Pancreas (tissue), 10 donors: ENCODE measurements around the gene TSKS. TPM values are rescaled to one million over a fixed set of nuclear protein-coding genes. Genes with fewer than 3 reads are reported as not detected.

Source experiments
- ATAC-seq, 4 donors: fragments of 200-7000 bp; cut with Tn5 transposase; one replicate each; pipeline versions ENCODE4 v1.8.0 to v1.9.1; 2020; ENCODE audit warnings: mild to moderate bottlenecking in 4 of 4, moderate library complexity in 4 of 4
- DNase-seq, 6 donors: peaks; one replicate each; pipeline ENCODE4 v3.0.0-alpha.2; 2020
- FAIRE-seq: peaks from 2 replicates; lab custom pipeline; 2012; peaks lifted over from hg19 to GRCh38; lab: Jason Lieb, UNC
- H3K27ac ChIP-seq, 4 donors: fragments of 200-600 bp; sonication (generic); 1 replicate in 3 of 4; 2 replicates in 1 of 4; pipeline versions ENCODE4 v1.5.0 to v1.8.0; 2020
- H3K27me3 ChIP-seq, 4 donors: fragments of 200-600 bp; one replicate each; pipeline ENCODE4 v1.8.0; 2021
- H3K36me3 ChIP-seq, 3 donors: fragments of 200-600 bp; sonication (generic) in 1 of 3; one replicate each; pipeline versions ENCODE4 v1.5.0 to v1.8.0; 2020 to 2021
- H3K4me1 ChIP-seq, 3 donors: fragments of 200-600 bp; one replicate each; pipeline ENCODE4 v1.8.0; 2021
- H3K4me3 ChIP-seq, 4 donors: fragments of 200-600 bp; sonication (generic) in 2 of 4; one replicate each; pipeline versions ENCODE4 v1.5.0 to v1.8.0; 2020 to 2021
- H3K9me3 ChIP-seq, 4 donors: fragments of 200-600 bp; one replicate each; pipeline ENCODE4 v1.8.0; 2021
- CTCF ChIP-seq, 4 donors: fragments of 200-600 bp; sonication (generic) in 3 of 4; IDR thresholded peaks; one replicate each; pipeline versions ENCODE4 v1.5.0 to v1.8.0; 2021; ENCODE audit warnings: antibody characterized with exemption in 4 of 4
- WGBS, 2 donors: extraction: QIAGEN DNeasy Blood & Tissue Kit; methylation state at CpG; one replicate each; pipeline ENCODE4 v1.1.7; 2013; 5-methylcytosine and 5-hydroxymethylcytosine counted together
- intact Hi-C, 3 donors: fragments of 100-400 bp; cut with DNase I; formaldehyde crosslinking; loops; one replicate each; pipeline versions ENCODE4 v1.11.1 to v1.14.2; 2022
- polyA plus RNA-seq, 2 donors: library from polyadenylated mRNA; stranded (reverse); fragments of 200-250 nt; gene quantifications; one replicate each; pipeline ENCODE4 v1.2.3, GENCODE V29; 2013
- total RNA-seq, 6 donors: library from RNA; stranded (reverse); fragmentation: NEBNext Ultra II Directional in 4 of 6; extraction: Animal tissue kit (Norgen Biotek cat#: 25700) in 4 of 6; gene quantifications; one replicate each; pipeline versions ENCODE4 v1.2.1 to v1.2.4, GENCODE V29; 2021 to 2023
- donor health status: healthy with polysubstance abuse.
- donor health status: DM: no; HTN: no; CAD: no; lungs with moderate emphysema.
- donor health status: DM: no; HTN: no; CAD: no.
- donor health status: control.
- donor health status: control.
- donor health status: Bipolar disorder and iron deficiency.
- donor health status: DM: yes; HTN: yes; CAD: no.
- donor health status: DM: no; HTN: no; CAD: no.
- donor health status: DM: no; HTN: no; CAD: no.
- donor health status: DM: yes; HTN: yes; CAD: no.

TSKS gene
- total and polyA plus RNA-seq, 8 donors: 0.08 to 0.76 (median 0.34) TPM; not detected in 3

GRCh38 chr19:49718511-49718910 lies 44.6 kb downstream of the TSKS start:
- H3K9me3 ChIP-seq: no peaks in the 10 kb centered on the region
- DNase-seq (no peak), ATAC-seq (no peak), FAIRE-seq (no peak)
- WGBS, 2 donors: 89% methylated on average over 8 of the region's 8 CpGs
- H3K27me3 ChIP-seq: no peaks in the 10 kb centered on the region
- H3K27ac ChIP-seq: no peak overlapping the region
- no peak for TF ChIP-seq CTCF (IDR thresholded peaks at IDR 0.05)
- H3K4me3 ChIP-seq: no peak overlapping the region
- no peaks in the 10 kb centered on the region for H3K4me1 ChIP-seq
- no peaks in the 10 kb centered on the region for H3K36me3 ChIP-seq
- intact Hi-C loops: no loop called here

GRCh38 chr19:49716154-49716553 lies 47.0 kb downstream of the TSKS start:
- no peak for FAIRE-seq
- Histone ChIP-seq H3K4me1 (no peaks in the 10 kb centered on the region), H3K9me3 (no peaks in the 10 kb centered on the region), H3K27ac (no peak overlapping the region), H3K36me3 (no peaks in the 10 kb centered on the region), H3K4me3 (no peak overlapping the region), H3K27me3 (no peaks in the 10 kb centered on the region)
- DNase-seq: no peak
- intact Hi-C loops: no loop called here
- no peak for ATAC-seq
- no peak for TF ChIP-seq CTCF (IDR thresholded peaks at IDR 0.05)
- 69 to 71% methylated on average over 3 of the region's 3 CpGs for WGBS, 2 donors

DNA sequence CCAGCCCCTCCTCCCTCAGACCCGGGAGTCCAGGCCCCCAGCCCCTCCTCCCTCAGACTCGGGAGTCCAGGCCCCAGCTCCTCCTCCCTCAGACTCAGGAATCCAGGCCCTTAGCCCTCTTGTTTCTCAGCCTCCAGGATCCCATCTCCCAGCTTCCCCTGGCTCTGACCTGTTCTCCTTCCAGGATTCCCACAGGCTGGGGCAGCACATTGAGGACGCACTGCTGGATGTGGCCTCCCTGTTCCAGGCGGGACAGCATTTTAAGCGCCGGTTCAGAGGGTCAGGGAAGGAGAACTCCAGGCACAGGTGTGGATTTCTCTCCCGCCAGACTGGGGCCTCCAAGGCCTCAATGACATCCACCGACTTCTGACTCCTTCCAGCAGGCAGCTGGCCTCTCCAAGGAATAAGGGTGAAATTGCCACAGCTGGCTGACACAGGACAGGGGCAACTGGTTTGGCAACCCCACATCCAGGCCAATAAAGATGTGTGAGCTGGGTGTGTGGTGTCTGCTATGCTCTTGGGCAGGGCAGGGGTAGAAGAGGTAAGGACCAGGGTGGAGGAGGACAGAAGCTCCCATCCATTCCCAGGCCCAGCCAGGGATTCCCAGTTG lies 49.8 kb downstream of the TSKS start:
- Histone ChIP-seq H3K9me3 (no peaks in the 10 kb centered on the region), H3K4me3 (no peak overlapping the region), H3K27ac (no peak overlapping the region), H3K4me1 (no peaks in the 10 kb centered on the region), H3K27me3 (no peaks in the 10 kb centered on the region), H3K36me3 (no peaks in the 10 kb centered on the region)
- WGBS, 2 donors: 56 to 64% methylated on average over 8 of the region's 8 CpGs
- FAIRE-seq: no peak
- intact Hi-C loops: no loop called here
- no peak for ATAC-seq
- TF ChIP-seq CTCF (IDR thresholded peaks at IDR 0.05): no peak
- DNase-seq: no peak

DNA sequence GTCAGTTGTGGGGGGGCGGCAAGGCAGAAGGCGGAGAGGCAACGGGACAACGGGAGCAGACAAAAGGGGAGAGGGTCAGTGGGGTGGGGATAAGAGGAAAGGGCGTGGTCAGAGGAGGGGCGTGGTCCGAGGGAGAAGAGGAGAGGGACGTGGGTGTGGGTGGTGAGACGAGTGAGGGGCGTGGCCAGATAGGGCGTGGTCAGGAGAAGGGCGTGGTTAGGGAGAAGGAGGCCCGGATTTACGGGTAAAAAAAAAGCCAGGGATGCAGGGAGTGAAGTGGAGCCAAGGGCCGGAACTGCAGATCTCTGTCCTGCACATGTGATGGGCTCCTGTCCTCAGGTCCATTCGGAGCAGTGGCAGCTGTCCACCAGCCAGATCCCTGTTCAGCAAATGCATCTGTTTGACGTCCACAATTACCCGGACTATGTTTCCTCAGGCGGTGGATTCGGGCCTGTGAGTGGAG lies 50.7 kb downstream of the TSKS start:
- no peak overlapping the region for H3K4me3 ChIP-seq
- no peak for TF ChIP-seq CTCF (IDR thresholded peaks at IDR 0.05)
- ATAC-seq: peak in 3 of 4 donors; percentile 33 to 48 (median 48)
- 63 to 70% methylated on average over 20 of the region's 20 CpGs for WGBS, 2 donors
- H3K27ac ChIP-seq: no peak overlapping the region
- intact Hi-C loops: no loop called here
- peak in 3 of 6 donors; percentile 30 to 44 (median 35) for DNase-seq
- H3K9me3 ChIP-seq: no peaks in the 10 kb centered on the region
- no peaks in the 10 kb centered on the region for H3K27me3 ChIP-seq
- H3K4me1 ChIP-seq: no peaks in the 10 kb centered on the region
- FAIRE-seq: no peak
- no peaks in the 10 kb centered on the region for H3K36me3 ChIP-seq

DNA sequence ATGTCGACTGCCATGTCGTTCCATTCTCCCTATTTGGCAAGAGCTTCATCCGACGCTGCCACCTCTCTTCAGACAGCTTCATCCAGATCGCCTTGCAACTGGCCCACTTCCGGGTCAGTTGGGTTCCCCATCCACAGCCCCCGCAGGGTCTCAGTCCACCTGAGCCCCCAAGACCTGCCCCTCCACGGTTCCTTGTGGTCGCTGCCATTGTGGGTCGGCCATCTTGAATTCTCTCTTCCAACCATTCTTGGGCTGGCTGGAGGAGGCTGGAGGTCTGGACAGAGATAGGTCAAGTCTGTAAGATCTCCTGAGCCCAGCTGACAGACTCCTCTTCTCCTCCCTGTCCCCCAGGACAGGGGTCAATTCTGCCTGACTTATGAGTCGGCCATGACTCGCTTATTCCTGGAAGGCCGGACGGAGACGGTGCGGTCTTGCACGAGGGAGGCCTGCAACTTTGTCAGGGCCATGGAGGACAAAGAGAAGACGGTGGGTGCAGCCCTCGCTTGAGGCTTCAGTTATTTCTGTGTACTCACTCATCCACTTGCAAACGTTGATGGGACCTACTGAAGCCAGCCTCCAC lies 52.6 kb downstream of the TSKS start:
- no peak for DNase-seq
- Histone ChIP-seq H3K4me3 (no peak overlapping the region), H3K27ac (no peak overlapping the region), H3K9me3 (no peaks in the 10 kb centered on the region), H3K4me1 (no peaks in the 10 kb centered on the region), H3K27me3 (no peaks in the 10 kb centered on the region), H3K36me3 (no peaks in the 10 kb centered on the region)
- intact Hi-C loops: no loop called here
- WGBS, 2 donors: 81 to 88% methylated on average over 20 of the region's 20 CpGs
- no peak for FAIRE-seq
- peak in 1 of 4 donors; percentile 14 for ATAC-seq
- TF ChIP-seq CTCF (IDR thresholded peaks at IDR 0.05): no peak
